H1 (cell line): ENCODE measurements around the gene XAB2.

Experiments
- BCL11A ChIP-seq, 2 experiments: IDR thresholded peaks; one replicate each; pipeline ENCODE4 v1.6.1; 2011; ENCODE audit warnings: low read depth in 2 of 2, low read length in 2 of 2, mild to moderate bottlenecking in 2 of 2
- EZH2 ChIP-seq: fragments of 200-600 bp; sonication (generic); IDR thresholded peaks from 2 replicates; pipeline ENCODE4 v1.7.1; 2012; ENCODE audit warnings: low read depth, mild to moderate bottlenecking, moderate library complexity, low read length, inconsistent platforms; ENCODE audit not compliant: severe bottlenecking
- JUND ChIP-seq: IDR thresholded peaks from 2 replicates; pipeline ENCODE4 v1.6.1; 2011; ENCODE audit warnings: mild to moderate bottlenecking, improper control_type of control experiment, low read length
- NRF1 ChIP-seq: IDR thresholded peaks from 2 replicates; pipeline ENCODE4 v1.6.1; 2011; ENCODE audit warnings: mild to moderate bottlenecking, low read depth, low read length, improper control_type of control experiment
- POLR2A ChIP-seq, 2 experiments: IDR thresholded peaks; 1 replicate in 1 of 2; 2 replicates in 1 of 2; pipeline ENCODE4 v1.6.1; 2011; ENCODE audit warnings: low read depth in 2 of 2, low read length in 2 of 2, mild to moderate bottlenecking in 2 of 2; ENCODE audit errors: control extremely low read depth in 1 of 2
- POLR2AphosphoS5 ChIP-seq: IDR thresholded peaks from 2 replicates; pipeline ENCODE4 v1.6.1; 2011; ENCODE audit warnings: low read depth, low read length
- RAD21 ChIP-seq, 2 experiments: IDR thresholded peaks in 1 of 2; conservative IDR thresholded peaks in 1 of 2; 2 replicates each; pipeline ENCODE4 v1.6.1; 2011; ENCODE audit warnings: low read depth in 2 of 2, low read length in 2 of 2, improper control_type of control experiment in 1 of 2, inconsistent platforms in 1 of 2, mild to moderate bottlenecking in 1 of 2, moderate library complexity in 1 of 2
- YY1 ChIP-seq: IDR thresholded peaks from 2 replicates; pipeline ENCODE4 v1.6.1; 2011; ENCODE audit warnings: low read depth, mild to moderate bottlenecking, low read length
- TF ChIP-seq, protein P1 (sequence below): IDR thresholded peaks from 2 replicates; pipeline ENCODE4 v1.6.1; 2011; ENCODE audit warnings: low read depth, mild to moderate bottlenecking, low read length; ENCODE audit not compliant: insufficient read depth

DNA sequence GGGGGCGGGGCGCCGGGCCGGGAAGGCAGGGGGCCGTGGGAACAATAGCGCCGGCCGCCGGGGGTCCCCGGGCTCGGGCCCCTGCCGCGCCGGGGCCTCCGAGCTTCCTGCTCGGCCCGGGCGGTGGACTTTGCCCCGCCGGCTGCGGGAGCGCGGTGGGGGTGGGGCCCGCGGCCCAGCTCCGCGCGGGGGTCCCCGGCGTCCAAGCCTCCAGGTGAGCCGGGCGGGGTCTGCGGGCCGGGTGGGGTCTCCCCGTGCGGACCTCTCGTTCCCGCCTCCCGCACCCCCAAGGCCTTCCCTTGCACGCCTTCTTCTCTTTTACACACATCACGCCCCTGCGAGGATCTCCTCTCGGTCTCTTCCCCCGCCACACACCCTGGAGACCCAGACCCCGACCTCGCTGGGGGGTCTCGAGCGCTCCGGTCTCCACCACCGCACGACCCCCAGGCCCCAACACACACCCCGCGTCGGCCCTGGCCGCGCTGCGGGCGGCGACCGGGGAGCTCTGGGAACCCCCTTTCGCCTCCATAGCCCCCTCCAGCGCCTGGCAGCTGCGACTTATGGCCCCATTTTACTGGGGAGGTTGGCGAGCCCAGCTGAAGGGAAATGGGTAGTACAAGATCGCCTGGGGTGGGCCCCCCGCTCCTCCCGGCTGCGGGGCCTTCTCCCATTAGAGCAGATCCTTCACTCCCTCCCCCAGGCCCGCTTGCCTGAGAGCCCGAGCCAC is 33.0 kb downstream of the XAB2 start:
- no peak for TF ChIP-seq EZH2
- no peak for TF ChIP-seq POLR2A (IDR thresholded peaks at IDR 0.05; ENCODE audit: control extremely low read depth in 1 of 2, low read depth in 2 of 2, low read length in 2 of 2)
- no peak for TF ChIP-seq RAD21 (IDR thresholded peaks at IDR 0.05 in 1 of 2, conservative IDR thresholded peaks at IDR 0.05 in 1 of 2; ENCODE audit: low read depth in 2 of 2, low read length in 2 of 2)
- TF ChIP-seq POLR2AphosphoS5, result no peak
- TF ChIP-seq YY1, result no peak
- TF ChIP-seq, protein P1, sequence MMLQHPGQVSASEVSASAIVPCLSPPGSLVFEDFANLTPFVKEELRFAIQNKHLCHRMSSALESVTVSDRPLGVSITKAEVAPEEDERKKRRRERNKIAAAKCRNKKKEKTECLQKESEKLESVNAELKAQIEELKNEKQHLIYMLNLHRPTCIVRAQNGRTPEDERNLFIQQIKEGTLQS, result no peak
- no peak for TF ChIP-seq NRF1
- no peak for TF ChIP-seq BCL11A (IDR thresholded peaks at IDR 0.05; ENCODE audit: low read depth in 2 of 2, low read length in 2 of 2)
- TF ChIP-seq JUND, result no peak
